Activated naive CD4-positive, alpha-beta T cell treated with anti-CD3 and anti-CD28 coated beads, Interleukin-2, amount 50 U/mL, for 24 hours (primary cell): Measurements from ENCODE around the gene BEND2.

Source experiments
- H3K27ac Mint-ChIP-seq: one replicate; pipeline ENCODE4 v1.8.0; 2021; ENCODE audit warnings: mild to moderate bottlenecking, mixed read lengths
- H3K27me3 Mint-ChIP-seq: one replicate; pipeline ENCODE4 v1.8.0; 2021; ENCODE audit warnings: mixed read lengths
- H3K36me3 Mint-ChIP-seq: one replicate; pipeline ENCODE4 v1.8.0; 2021; ENCODE audit warnings: mixed read lengths
- H3K4me1 Mint-ChIP-seq: one replicate; pipeline ENCODE4 v1.8.0; 2021; ENCODE audit warnings: mixed read lengths
- H3K4me3 Mint-ChIP-seq: one replicate; pipeline ENCODE4 v1.8.0; 2021; ENCODE audit warnings: mild to moderate bottlenecking, mixed read lengths
- H3K9me3 Mint-ChIP-seq: one replicate; pipeline ENCODE4 v1.8.0; 2021; ENCODE audit warnings: mixed read lengths

The BEND2 gene

DNA sequence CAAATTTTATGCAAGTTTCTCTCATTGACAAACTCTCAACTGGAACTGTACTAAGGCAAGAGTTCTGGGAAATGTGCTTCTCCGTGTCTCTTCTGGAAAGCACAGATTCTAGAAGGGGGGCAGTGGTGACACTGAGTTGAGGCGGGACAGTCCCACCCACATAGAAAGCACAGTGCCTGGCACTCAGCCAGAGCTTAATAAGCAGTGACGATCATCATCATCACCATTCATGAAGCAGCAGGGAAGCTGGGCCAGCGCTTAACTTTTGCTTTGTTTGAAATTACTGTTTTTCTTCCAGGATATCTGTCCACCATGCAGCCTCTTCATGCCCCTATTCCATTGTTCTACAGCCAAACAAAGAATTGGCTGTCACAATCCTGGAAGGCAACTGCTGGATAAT lies 60.3 kb downstream of the BEND2 start:
- Mint-ChIP-seq H3K4me1 (peaks cover 4% of the 10 kb centered on the region), H3K27me3 (peaks cover 5% of the 10 kb centered on the region), H3K9me3 (no peaks in the 10 kb centered on the region), H3K4me3 (no peak overlapping the region), H3K27ac (no peak overlapping the region), H3K36me3 (no peaks in the 10 kb centered on the region)

DNA sequence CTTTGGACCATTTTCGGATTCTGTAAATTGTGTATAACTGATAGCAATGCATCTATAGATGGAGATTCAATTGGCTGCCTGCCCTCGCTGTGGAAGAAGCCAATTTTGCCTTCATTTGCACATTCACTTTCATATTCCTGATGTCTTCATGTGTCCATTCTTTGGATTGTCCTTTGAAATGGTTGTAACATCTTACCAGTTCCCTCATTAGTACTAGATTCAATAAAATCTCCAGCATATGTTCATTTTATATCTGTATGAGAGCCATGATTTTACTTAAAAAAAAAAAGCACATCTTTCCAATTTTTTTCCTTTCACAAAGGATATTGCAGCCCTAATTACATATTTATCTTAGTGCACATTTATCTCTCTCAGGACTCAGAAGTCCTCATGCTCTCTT lies 61.7 kb downstream of the BEND2 start:
- Mint-ChIP-seq H3K27ac (no peak overlapping the region), H3K36me3 (no peaks in the 10 kb centered on the region), H3K9me3 (no peaks in the 10 kb centered on the region), H3K4me3 (no peak overlapping the region), H3K4me1 (peaks cover 4% of the 10 kb centered on the region), H3K27me3 (peaks cover 5% of the 10 kb centered on the region)

GRCh38 chrX:18151649-18152048 lies 69.0 kb downstream of the BEND2 start:
- no peak overlapping the region for H3K27ac Mint-ChIP-seq
- peaks cover under 1% of the 10 kb centered on the region for H3K4me1 Mint-ChIP-seq
- no peak overlapping the region for H3K4me3 Mint-ChIP-seq
- no peaks in the 10 kb centered on the region for H3K9me3 Mint-ChIP-seq
- H3K36me3 Mint-ChIP-seq, result peaks cover 2% of the 10 kb centered on the region
- peaks cover 7% of the 10 kb centered on the region for H3K27me3 Mint-ChIP-seq

GRCh38 chrX:18151157-18151556 lies 69.5 kb downstream of the BEND2 start:
- Mint-ChIP-seq H3K27me3 (peaks cover 7% of the 10 kb centered on the region), H3K4me1 (no peaks in the 10 kb centered on the region), H3K9me3 (no peaks in the 10 kb centered on the region), H3K36me3 (peaks cover 2% of the 10 kb centered on the region), H3K27ac (no peak overlapping the region), H3K4me3 (no peak overlapping the region)

GRCh38 chrX:18149454-18149853 lies 71.2 kb downstream of the BEND2 start:
- Mint-ChIP-seq H3K4me1 (no peaks in the 10 kb centered on the region), H3K4me3 (no peak overlapping the region), H3K27ac (no peak overlapping the region)

DNA sequence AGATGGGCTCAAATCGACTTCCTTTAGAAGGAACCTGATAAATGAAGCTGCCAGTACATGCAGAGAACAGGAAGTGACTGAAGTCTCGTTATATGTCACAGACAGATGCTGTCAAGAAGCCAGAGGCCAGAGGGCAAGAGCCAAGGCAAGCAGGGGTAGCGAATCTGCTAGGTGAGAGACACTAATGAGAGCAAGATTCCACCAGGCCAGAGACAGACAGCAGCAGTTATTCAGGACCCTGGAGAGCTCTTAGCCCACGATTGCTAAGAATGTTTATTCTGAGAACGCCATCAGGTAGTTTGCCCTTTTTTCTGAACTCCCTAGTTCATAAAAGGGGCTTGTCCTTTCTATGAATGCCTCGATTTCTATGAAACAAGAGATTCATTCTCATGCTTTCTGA lies 73.7 kb downstream of the BEND2 start:
- no peak overlapping the region for H3K27ac Mint-ChIP-seq
- no peak overlapping the region for H3K4me3 Mint-ChIP-seq
- no peaks in the 10 kb centered on the region for H3K9me3 Mint-ChIP-seq
- no peaks in the 10 kb centered on the region for H3K4me1 Mint-ChIP-seq
- H3K27me3 Mint-ChIP-seq, result peaks cover 7% of the 10 kb centered on the region
- H3K36me3 Mint-ChIP-seq, result peaks cover 2% of the 10 kb centered on the region

More at GRCh38 chrX:18149454-18149853, 71.2 kb downstream of the BEND2 start:
- Mint-ChIP-seq H3K9me3 (no peaks in the 10 kb centered on the region), H3K36me3 (peaks cover 2% of the 10 kb centered on the region), H3K27me3 (peaks cover 7% of the 10 kb centered on the region)

GRCh38 chrX:18146009-18146408 lies 74.7 kb downstream of the BEND2 start:
- Mint-ChIP-seq H3K27ac (no peak overlapping the region), H3K4me3 (no peak overlapping the region), H3K4me1 (no peaks in the 10 kb centered on the region), H3K27me3 (peaks cover 2% of the 10 kb centered on the region), H3K36me3 (peaks cover under 1% of the 10 kb centered on the region), H3K9me3 (no peaks in the 10 kb centered on the region)

- no peak overlapping the region for H3K27ac Mint-ChIP-seq
- no peaks in the 10 kb centered on the region for H3K4me1 Mint-ChIP-seq
- H3K4me3 Mint-ChIP-seq, result no peak overlapping the region
- no peaks in the 10 kb centered on the region for H3K9me3 Mint-ChIP-seq
- no peaks in the 10 kb centered on the region for H3K27me3 Mint-ChIP-seq
- no peaks in the 10 kb centered on the region for H3K36me3 Mint-ChIP-seq
Measured at GRCh38 chrX:18136816-18137215, 83.9 kb downstream of the BEND2 start.

DNA sequence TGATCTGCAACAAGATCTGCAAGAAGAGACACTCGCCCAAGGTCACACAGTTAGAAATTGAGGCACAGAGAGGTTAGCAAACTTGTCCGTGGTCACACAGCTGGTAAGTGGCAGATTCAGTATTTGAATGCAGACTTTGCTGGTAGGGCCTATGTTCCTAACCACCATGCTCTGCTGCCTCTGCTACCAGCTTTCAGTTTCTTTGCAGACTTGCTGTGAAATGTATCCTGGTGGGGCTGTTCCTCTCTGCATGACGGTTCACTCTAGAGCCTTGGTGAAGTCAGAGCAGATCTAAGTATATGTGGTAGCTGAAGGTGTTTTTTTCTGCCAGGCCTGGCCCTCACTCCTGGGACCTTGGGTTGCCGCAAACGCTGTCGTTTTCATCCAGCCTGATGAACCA lies 87.1 kb downstream of the BEND2 start:
- Mint-ChIP-seq H3K9me3 (no peaks in the 10 kb centered on the region), H3K27ac (no peak overlapping the region), H3K4me3 (no peak overlapping the region), H3K27me3 (no peaks in the 10 kb centered on the region), H3K4me1 (no peaks in the 10 kb centered on the region), H3K36me3 (no peaks in the 10 kb centered on the region)

DNA sequence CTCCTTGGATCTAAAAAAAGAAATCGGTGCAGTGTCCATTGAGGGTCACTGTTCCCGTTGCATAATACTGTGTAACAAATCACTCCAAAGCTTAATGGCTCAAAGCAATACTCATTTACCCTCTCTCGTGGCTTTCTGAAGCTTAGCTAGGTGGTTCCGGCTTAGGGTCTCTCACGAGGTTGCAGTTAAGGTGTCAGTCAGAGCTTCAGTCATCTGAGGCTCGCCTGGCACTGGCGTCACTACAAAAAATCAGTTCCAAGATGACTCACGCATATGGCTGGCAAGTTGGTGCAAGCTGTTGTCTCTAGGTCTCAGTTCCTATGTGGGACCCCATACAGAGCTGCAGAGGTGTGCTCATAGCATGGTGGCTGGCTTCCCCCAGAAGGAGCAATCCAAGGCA lies 91.0 kb downstream of the BEND2 start:
- no peak overlapping the region for H3K27ac Mint-ChIP-seq
- H3K4me1 Mint-ChIP-seq, result no peaks in the 10 kb centered on the region
- H3K36me3 Mint-ChIP-seq, result no peaks in the 10 kb centered on the region
- no peaks in the 10 kb centered on the region for H3K27me3 Mint-ChIP-seq
- H3K9me3 Mint-ChIP-seq, result no peaks in the 10 kb centered on the region
- no peak overlapping the region for H3K4me3 Mint-ChIP-seq

- no peaks in the 10 kb centered on the region for H3K9me3 Mint-ChIP-seq
- no peak overlapping the region for H3K27ac Mint-ChIP-seq
- H3K4me1 Mint-ChIP-seq, result no peaks in the 10 kb centered on the region
- no peaks in the 10 kb centered on the region for H3K36me3 Mint-ChIP-seq
- no peak overlapping the region for H3K4me3 Mint-ChIP-seq
- H3K27me3 Mint-ChIP-seq, result no peaks in the 10 kb centered on the region
Measured at GRCh38 chrX:18126971-18127370, 93.7 kb downstream of the BEND2 start.

DNA sequence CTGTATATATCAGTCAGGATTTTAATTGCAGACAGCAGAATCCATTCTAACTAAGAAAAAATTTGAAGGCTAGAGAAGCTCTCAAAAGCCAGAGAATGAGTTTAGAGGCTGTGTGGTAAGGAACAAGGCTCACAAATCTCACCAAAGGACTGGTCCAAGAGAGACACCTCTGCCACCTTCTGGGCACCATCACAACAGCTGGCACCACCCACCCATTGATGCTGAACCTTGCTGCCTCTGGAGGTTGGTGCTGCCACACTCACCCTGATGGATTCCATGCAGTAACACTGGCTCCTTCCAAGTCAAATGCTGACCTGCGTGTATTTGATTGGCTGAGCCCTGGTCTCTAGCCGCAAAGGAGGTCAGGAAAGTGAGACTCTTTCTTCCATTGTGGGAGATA lies 100.8 kb downstream of the BEND2 start:
- Mint-ChIP-seq H3K4me1 (no peaks in the 10 kb centered on the region), H3K27me3 (no peaks in the 10 kb centered on the region), H3K27ac (no peak overlapping the region), H3K9me3 (no peaks in the 10 kb centered on the region), H3K4me3 (no peak overlapping the region), H3K36me3 (no peaks in the 10 kb centered on the region)
